Peyer's patch (tissue), 4 donors: ENCODE measurements around the gene LRRN4CL.

Experiments used
- POLR2A ChIP-seq, 2 donors: fragments of 450-650 bp; IDR thresholded peaks; one replicate each; pipeline ENCODE4 v1.5.1; 2017; ENCODE audit warnings: antibody characterized with exemption in 2 of 2, mild to moderate bottlenecking in 2 of 2, moderate library complexity in 2 of 2
- TF ChIP-seq, protein P1 (sequence below), 6 experiments: fragments of 450-650 bp in 4 of 6; fragments of 200-600 bp in 2 of 6; sonication (generic) in 1 of 6; IDR thresholded peaks; one replicate each; pipeline ENCODE4 v1.5.1; 2017 to 2019; ENCODE audit warnings: antibody characterized with exemption in 6 of 6, mild to moderate bottlenecking in 3 of 6, moderate library complexity in 1 of 6

DNA sequence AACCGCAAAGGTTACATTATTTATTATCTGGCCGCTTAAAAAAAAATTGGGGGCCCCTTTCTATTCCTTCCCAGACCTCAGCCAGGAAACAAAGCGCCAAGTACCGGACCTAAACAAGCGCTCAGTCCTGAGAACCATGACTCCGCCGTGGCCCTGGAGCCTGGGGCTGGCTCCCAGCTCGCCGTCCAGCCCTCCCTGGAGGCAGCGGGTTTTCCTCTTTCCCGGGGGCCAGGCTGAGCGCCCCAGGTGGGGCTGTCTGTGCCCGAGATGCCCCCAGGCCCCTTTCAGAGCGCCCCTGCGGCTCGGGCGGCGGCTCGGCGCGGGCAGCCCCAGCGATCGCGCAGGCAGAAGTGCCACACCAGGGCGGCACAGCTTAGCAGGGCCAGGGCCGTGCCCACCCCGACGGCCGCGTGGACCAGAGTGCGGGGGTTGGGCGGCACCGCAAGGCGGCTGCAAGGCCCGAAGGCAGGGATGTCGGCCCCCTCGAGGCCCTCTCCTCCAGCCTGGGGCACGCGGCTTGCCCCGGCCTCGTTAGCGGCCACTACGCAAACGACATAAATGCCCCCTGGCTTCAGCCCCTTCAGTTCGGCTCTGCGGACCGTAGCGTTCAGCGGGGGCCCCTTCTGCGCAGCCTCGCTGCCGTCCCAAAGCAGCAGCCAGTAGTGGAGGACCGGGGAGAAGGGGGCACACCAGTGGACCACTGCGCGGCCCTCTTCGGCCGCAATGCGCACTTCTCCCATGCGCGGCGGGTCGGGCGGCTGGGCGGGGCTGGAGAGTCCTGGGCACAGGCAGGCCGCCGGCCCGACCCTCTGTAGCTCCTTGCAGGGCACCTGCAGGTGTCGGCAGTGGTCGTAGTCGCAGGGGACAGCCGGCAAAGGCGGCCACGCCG lies 1.6 kb downstream of the LRRN4CL start:
- TF ChIP-seq, protein P1, sequence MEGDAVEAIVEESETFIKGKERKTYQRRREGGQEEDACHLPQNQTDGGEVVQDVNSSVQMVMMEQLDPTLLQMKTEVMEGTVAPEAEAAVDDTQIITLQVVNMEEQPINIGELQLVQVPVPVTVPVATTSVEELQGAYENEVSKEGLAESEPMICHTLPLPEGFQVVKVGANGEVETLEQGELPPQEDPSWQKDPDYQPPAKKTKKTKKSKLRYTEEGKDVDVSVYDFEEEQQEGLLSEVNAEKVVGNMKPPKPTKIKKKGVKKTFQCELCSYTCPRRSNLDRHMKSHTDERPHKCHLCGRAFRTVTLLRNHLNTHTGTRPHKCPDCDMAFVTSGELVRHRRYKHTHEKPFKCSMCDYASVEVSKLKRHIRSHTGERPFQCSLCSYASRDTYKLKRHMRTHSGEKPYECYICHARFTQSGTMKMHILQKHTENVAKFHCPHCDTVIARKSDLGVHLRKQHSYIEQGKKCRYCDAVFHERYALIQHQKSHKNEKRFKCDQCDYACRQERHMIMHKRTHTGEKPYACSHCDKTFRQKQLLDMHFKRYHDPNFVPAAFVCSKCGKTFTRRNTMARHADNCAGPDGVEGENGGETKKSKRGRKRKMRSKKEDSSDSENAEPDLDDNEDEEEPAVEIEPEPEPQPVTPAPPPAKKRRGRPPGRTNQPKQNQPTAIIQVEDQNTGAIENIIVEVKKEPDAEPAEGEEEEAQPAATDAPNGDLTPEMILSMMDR (IDR thresholded peaks at IDR 0.05), result no peak
- TF ChIP-seq POLR2A (IDR thresholded peaks at IDR 0.05), result no peak
